ENCODE data around the gene CDK11B.

CDK11B gene

GRCh38 chr1:1626207-1627141, 32.3 kb downstream of the CDK11B start:
- DNase-seq = no peak

GRCh38 chr1:1625824-1626206, 33.0 kb downstream of the CDK11B start:
- DNase-seq = no peak

- no peak for DNase-seq
These were observed 33.4 kb downstream of the CDK11B start for GRCh38 chr1:1625404-1625775.

- no peak for DNase-seq
These were observed 34.1 kb downstream of the CDK11B start for GRCh38 chr1:1624443-1625403.

- no peak for DNase-seq
These were observed 35.0 kb downstream of the CDK11B start for GRCh38 chr1:1623631-1624442.

GRCh38 chr1:1623181-1623630, 35.6 kb downstream of the CDK11B start:
- DNase-seq = no peak

GRCh38 chr1:1622788-1623094, 36.1 kb downstream of the CDK11B start:
- no peak for DNase-seq

- DNase-seq = no peak
These were observed 36.6 kb downstream of the CDK11B start for GRCh38 chr1:1622010-1622787.

- no peak for DNase-seq
These were observed 37.4 kb downstream of the CDK11B start for GRCh38 chr1:1621173-1622009.

GRCh38 chr1:1620433-1621139, 38.2 kb downstream of the CDK11B start:
- no peak for DNase-seq

- no peak for DNase-seq
These were observed 38.9 kb downstream of the CDK11B start for GRCh38 chr1:1619917-1620361.

GRCh38 chr1:1618396-1619068, 40.3 kb downstream of the CDK11B start:
- DNase-seq = no peak

GRCh38 chr1:1617925-1618324, 40.9 kb downstream of the CDK11B start:
- no peak for DNase-seq

GRCh38 chr1:1617516-1617915, 41.3 kb downstream of the CDK11B start:
- no peak for DNase-seq

GRCh38 chr1:1616838-1617237, 42.0 kb downstream of the CDK11B start:
- no peak for DNase-seq

- DNase-seq = peak; percentile 35
These were observed 42.6 kb downstream of the CDK11B start for GRCh38 chr1:1616045-1616790.

GRCh38 chr1:1615256-1616044, 43.4 kb downstream of the CDK11B start, which contains the start of gene MIB2:
TSS of gene MIB2 (plus strand) at chr1:1615500. CDS start at chr1:1623453, 7,953 bp downstream.
- DNase-seq = peak; percentile 99

GRCh38 chr1:1614954-1615255, 43.9 kb downstream of the CDK11B start:
- DNase-seq = no peak
